Cardiac muscle cell (in vitro differentiated cells and primary cell): ENCODE results near the gene TRPC6. TPM values are rescaled to one million over a fixed set of nuclear protein-coding genes. Genes with fewer than 3 reads are reported as not detected.
A peak's percentile ranks its signal among the peaks of the same experiment; 100 is the strongest.

Experiments
- DNase-seq, 2 donors: peaks; one replicate each; pipeline versions ENCODE4 v3.0.0 to v3.0.0-alpha.2; 2010 to 2017; ENCODE audit warnings: low read depth in 1 of 2, low spot score in 1 of 2
- H3K27ac ChIP-seq: fragments of 200-600 bp; sonication (generic); 2 replicates; pipeline ENCODE4 v1.5.1; 2016
- H3K27me3 ChIP-seq: fragments of 200-600 bp; sonication (generic); 2 replicates; pipeline ENCODE4 v1.6.0; 2016; ENCODE audit warnings: control low read depth
- H3K36me3 ChIP-seq: fragments of 200-600 bp; sonication (generic); 2 replicates; pipeline ENCODE4 v1.5.1; 2016; ENCODE audit warnings: control low read depth
- H3K4me1 ChIP-seq: fragments of 200-600 bp; sonication (generic); 2 replicates; pipeline ENCODE4 v1.8.1; 2017; ENCODE audit warnings: low read depth, mild to moderate bottlenecking, mixed run types
- H3K4me3 ChIP-seq: fragments of 200-600 bp; sonication (generic); 2 replicates; pipeline ENCODE4 v1.5.1; 2016; ENCODE audit warnings: mild to moderate bottlenecking
- H3K9me3 ChIP-seq: fragments of 200-600 bp; sonication (generic); 2 replicates; pipeline ENCODE4 v1.5.1; 2017; ENCODE audit warnings: low read depth, mild to moderate bottlenecking, control low read depth
- CTCF ChIP-seq: IDR thresholded peaks from 2 replicates; pipeline ENCODE4 v1.5.1; 2012; ENCODE audit warnings: low read depth, mild to moderate bottlenecking, low read length
- polyA plus RNA-seq: library from polyadenylated mRNA; unstranded; fragments of >200 nt; fragmentation: Nextera tagmentation; extraction: Ambion mirVana; gene quantifications from 2 replicates; pipeline ENCODE4 v1.2.1, GENCODE V29; 2016
- total RNA-seq: library from RNA; depleted of rRNA; stranded (reverse); fragments of >200 nt; gene quantifications from 2 replicates; pipeline ENCODE4 v1.2.3, GENCODE V29; 2016

Gene TRPC6
- total and polyA plus RNA-seq, 2 experiments from 2014 or later, result not detected

GRCh38 chr11:101521821-101522220, 62.0 kb downstream of the TRPC6 start:
- no peaks in the 10 kb centered on the region for H3K9me3 ChIP-seq
- no peak overlapping the region for H3K4me3 ChIP-seq
- no peaks in the 10 kb centered on the region for H3K27me3 ChIP-seq
- H3K4me1 ChIP-seq, result no peaks in the 10 kb centered on the region
- no peak for TF ChIP-seq CTCF
- H3K27ac ChIP-seq, result no peak overlapping the region
- no peaks in the 10 kb centered on the region for H3K36me3 ChIP-seq
- no peak for DNase-seq

- peak in 1 of 2 donors; percentile 7 for DNase-seq
Observed at GRCh38 chr11:101516546-101516945, 67.3 kb downstream of the TRPC6 start.

GRCh38 chr11:101511065-101511464, 72.7 kb downstream of the TRPC6 start:
- TF ChIP-seq CTCF, result no peak
- no peak for DNase-seq
- no peak overlapping the region for H3K4me3 ChIP-seq
- no peaks in the 10 kb centered on the region for H3K36me3 ChIP-seq
- no peaks in the 10 kb centered on the region for H3K9me3 ChIP-seq
- H3K27me3 ChIP-seq, result no peaks in the 10 kb centered on the region
- no peaks in the 10 kb centered on the region for H3K4me1 ChIP-seq
- H3K27ac ChIP-seq, result no peak overlapping the region

More at GRCh38 chr11:101516546-101516945, 67.3 kb downstream of the TRPC6 start:
- Histone ChIP-seq H3K27me3 (no peaks in the 10 kb centered on the region), H3K4me3 (no peak overlapping the region), H3K36me3 (no peaks in the 10 kb centered on the region), H3K9me3 (no peaks in the 10 kb centered on the region), H3K27ac (no peak overlapping the region), H3K4me1 (no peaks in the 10 kb centered on the region)
- TF ChIP-seq CTCF, result no peak

- no peak for TF ChIP-seq CTCF
- DNase-seq, result no peak
- H3K36me3 ChIP-seq, result no peaks in the 10 kb centered on the region
- H3K9me3 ChIP-seq, result no peaks in the 10 kb centered on the region
- H3K27me3 ChIP-seq, result no peaks in the 10 kb centered on the region
- no peak overlapping the region for H3K4me3 ChIP-seq
- no peaks in the 10 kb centered on the region for H3K4me1 ChIP-seq
- H3K27ac ChIP-seq, result no peak overlapping the region
Observed at GRCh38 chr11:101510591-101510990, 73.2 kb downstream of the TRPC6 start.

- Histone ChIP-seq H3K4me3 (no peak overlapping the region), H3K4me1 (no peaks in the 10 kb centered on the region), H3K36me3 (no peaks in the 10 kb centered on the region), H3K9me3 (no peaks in the 10 kb centered on the region), H3K27me3 (no peaks in the 10 kb centered on the region), H3K27ac (no peak overlapping the region)
- no peak for DNase-seq
- no peak for TF ChIP-seq CTCF
Observed at GRCh38 chr11:101509922-101510321, 73.9 kb downstream of the TRPC6 start.

GRCh38 chr11:101508370-101508769, 75.4 kb downstream of the TRPC6 start:
- no peak for TF ChIP-seq CTCF
- H3K27ac ChIP-seq, result no peak overlapping the region
- no peaks in the 10 kb centered on the region for H3K27me3 ChIP-seq
- no peaks in the 10 kb centered on the region for H3K36me3 ChIP-seq
- H3K9me3 ChIP-seq, result no peaks in the 10 kb centered on the region
- H3K4me1 ChIP-seq, result no peaks in the 10 kb centered on the region
- no peak for DNase-seq
- no peak overlapping the region for H3K4me3 ChIP-seq
